Activated T-helper 1 cell treated with anti-CD3 and anti-CD28 coated beads, Interleukin-12 subunit alpha, Interleukin-12 subunit beta, Interleukin-2, Interleukin-4 antibody, amounts not matched to agents 30 ng/mL and 10 ng/mL and 1 ng/mL, durations not matched to agents 14 hours and 24 hours and 36 hours (primary cell): Measurements from ENCODE around the gene COA8. TPM values are rescaled to one million over a fixed set of nuclear protein-coding genes. Genes with fewer than 3 reads are reported as not detected.
A peak's percentile ranks its signal among the peaks of the same experiment; 100 is the strongest.
"Not testable (repeated sequence)": the region's sequence is repeated elsewhere in the genome, so short reads cannot be mapped to it uniquely, and the experiment has no call there.

Experiments used
- DNase-seq: peaks from one replicate; pipeline ENCODE4 v3.0.0; 2021; ENCODE audit warnings: low spot score
- H3K27ac Mint-ChIP-seq: one replicate; pipeline ENCODE4 v1.8.0; 2021; ENCODE audit warnings: mild to moderate bottlenecking, mixed read lengths
- H3K27me3 Mint-ChIP-seq: one replicate; pipeline ENCODE4 v1.8.0; 2022; ENCODE audit warnings: mild to moderate bottlenecking, moderate library complexity, mixed read lengths; ENCODE audit not compliant: insufficient read depth
- H3K36me3 Mint-ChIP-seq: one replicate; pipeline ENCODE4 v1.8.0; 2021; ENCODE audit warnings: low read depth, mixed read lengths
- H3K4me1 Mint-ChIP-seq: one replicate; pipeline ENCODE4 v1.8.0; 2021; ENCODE audit warnings: low read depth, mixed read lengths
- H3K4me3 Mint-ChIP-seq: one replicate; pipeline ENCODE4 v1.8.0; 2021; ENCODE audit warnings: mild to moderate bottlenecking, moderate library complexity, mixed read lengths
- H3K9me3 Mint-ChIP-seq: one replicate; pipeline ENCODE4 v1.8.0; 2021; ENCODE audit warnings: mixed read lengths
- intact Hi-C: fragments of 100-400 bp; cut with micrococcal nuclease; formaldehyde crosslinking; loops from one replicate; pipeline ENCODE4 v1.15.1; 2024
- total RNA-seq: library from RNA; stranded (reverse); gene quantifications from 2 replicates; pipeline ENCODE4 v1.2.3, GENCODE V29; 2022

The COA8 gene
- total RNA-seq, 1 donor from 2014 or later: 39.7 TPM

DNA sequence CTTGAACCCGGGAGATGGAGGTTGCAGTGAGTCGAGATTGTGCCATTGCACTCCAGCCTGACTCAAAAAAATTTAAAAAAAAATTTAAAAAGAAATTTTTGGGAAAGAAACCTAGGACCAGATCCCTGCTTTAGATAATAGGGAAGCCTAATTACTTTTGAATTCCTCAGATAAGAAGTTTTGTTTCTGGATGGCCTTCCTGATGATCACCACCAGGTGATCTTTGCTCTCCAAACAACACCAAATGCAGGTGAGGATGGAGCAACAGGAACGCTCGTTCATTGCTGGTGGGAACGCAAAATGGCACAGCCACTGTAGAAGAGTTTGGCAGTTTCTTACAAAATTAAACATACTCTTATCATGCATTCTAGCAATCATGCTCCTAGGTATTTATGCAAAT, 37.7 kb downstream of the COA8 start:
- no peaks in the 10 kb centered on the region for H3K27me3 Mint-ChIP-seq
- no peak overlapping the region for H3K27ac Mint-ChIP-seq
- H3K9me3 Mint-ChIP-seq: no peaks in the 10 kb centered on the region
- intact Hi-C loops: no loop called here
- peaks cover 4% of the 10 kb centered on the region for H3K4me1 Mint-ChIP-seq
- H3K36me3 Mint-ChIP-seq: no peaks in the 10 kb centered on the region
- H3K4me3 Mint-ChIP-seq: no peak overlapping the region
- DNase-seq: no peak

DNA sequence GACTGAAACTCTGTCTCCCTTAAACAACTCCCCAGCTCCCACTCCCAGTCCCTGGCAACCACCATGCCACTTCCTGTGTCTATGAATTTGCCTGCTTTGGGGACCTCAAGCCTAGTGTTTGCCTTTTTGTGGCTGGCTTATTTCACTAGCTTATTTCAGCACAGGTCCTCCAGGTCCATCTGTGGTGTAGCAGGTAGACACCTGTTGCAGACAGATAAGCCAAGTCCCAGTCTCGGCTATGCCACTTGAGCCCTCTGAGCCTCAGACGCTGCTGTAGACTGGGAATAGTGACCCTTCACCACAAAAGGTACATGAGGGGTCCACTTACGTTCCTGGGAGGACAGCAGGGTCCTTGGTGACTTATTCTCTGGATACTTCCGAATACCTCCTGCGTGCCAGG, 41.9 kb downstream of the COA8 start:
- no peak for DNase-seq
- intact Hi-C loops: no loop called here
- H3K9me3 Mint-ChIP-seq: no peaks in the 10 kb centered on the region
- peaks cover 21% of the 10 kb centered on the region for H3K4me1 Mint-ChIP-seq
- H3K36me3 Mint-ChIP-seq: no peaks in the 10 kb centered on the region
- no peak overlapping the region for H3K4me3 Mint-ChIP-seq
- peaks cover 17% of the 10 kb centered on the region for H3K27me3 Mint-ChIP-seq
- H3K27ac Mint-ChIP-seq: no peak overlapping the region

GRCh38 chr14:103606963-103607668, 44.4 kb downstream of the COA8 start:
- peak; percentile 57 for DNase-seq
- H3K4me1 Mint-ChIP-seq: peaks cover 21% of the 10 kb centered on the region
- intact Hi-C loops: no loop called here
- peak overlapping the region; percentile 77 for H3K27ac Mint-ChIP-seq
- H3K27me3 Mint-ChIP-seq: peaks cover 17% of the 10 kb centered on the region
- peaks cover 13% of the 10 kb centered on the region for H3K9me3 Mint-ChIP-seq
- peak overlapping the region; percentile 79 for H3K4me3 Mint-ChIP-seq
- peaks cover 2% of the 10 kb centered on the region for H3K36me3 Mint-ChIP-seq

DNA sequence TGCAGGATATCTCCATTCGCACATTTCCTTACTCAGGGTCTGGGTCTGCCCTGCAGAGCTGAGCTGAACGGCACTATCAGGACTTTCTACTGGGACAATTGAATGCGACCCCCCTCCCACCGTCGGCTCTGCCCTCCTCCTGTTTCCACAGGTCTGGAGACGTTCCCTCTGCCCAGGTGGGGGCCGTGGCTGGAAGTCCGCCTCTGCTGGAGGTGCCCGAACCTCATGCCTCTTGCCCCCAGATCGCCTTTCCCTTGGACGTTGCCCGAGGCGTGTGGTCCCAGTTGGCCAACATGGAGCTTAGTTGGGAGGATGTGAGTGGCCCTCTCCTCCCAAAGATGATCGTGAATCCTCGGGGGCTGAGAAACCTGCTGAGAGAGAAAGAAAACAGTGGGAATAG, 45.1 kb downstream of the COA8 start:
- no peak for DNase-seq
- H3K4me3 Mint-ChIP-seq: peak overlapping the region; percentile 79
- peaks cover 17% of the 10 kb centered on the region for H3K27me3 Mint-ChIP-seq
- H3K36me3 Mint-ChIP-seq: peaks cover 2% of the 10 kb centered on the region
- peaks cover 13% of the 10 kb centered on the region for H3K9me3 Mint-ChIP-seq
- H3K4me1 Mint-ChIP-seq: peaks cover 21% of the 10 kb centered on the region
- intact Hi-C loops: no loop called here
- H3K27ac Mint-ChIP-seq: no peak overlapping the region

- H3K36me3 Mint-ChIP-seq, H3K27ac Mint-ChIP-seq, H3K4me3 Mint-ChIP-seq, intact Hi-C loops, DNase-seq: not testable (repeated sequence)
- peaks cover 21% of the 10 kb centered on the region for H3K4me1 Mint-ChIP-seq
- H3K27me3 Mint-ChIP-seq: peaks cover 17% of the 10 kb centered on the region
- peaks cover 13% of the 10 kb centered on the region for H3K9me3 Mint-ChIP-seq
Observed at GRCh38 chr14:103609081-103609480, 46.3 kb downstream of the COA8 start.

DNA sequence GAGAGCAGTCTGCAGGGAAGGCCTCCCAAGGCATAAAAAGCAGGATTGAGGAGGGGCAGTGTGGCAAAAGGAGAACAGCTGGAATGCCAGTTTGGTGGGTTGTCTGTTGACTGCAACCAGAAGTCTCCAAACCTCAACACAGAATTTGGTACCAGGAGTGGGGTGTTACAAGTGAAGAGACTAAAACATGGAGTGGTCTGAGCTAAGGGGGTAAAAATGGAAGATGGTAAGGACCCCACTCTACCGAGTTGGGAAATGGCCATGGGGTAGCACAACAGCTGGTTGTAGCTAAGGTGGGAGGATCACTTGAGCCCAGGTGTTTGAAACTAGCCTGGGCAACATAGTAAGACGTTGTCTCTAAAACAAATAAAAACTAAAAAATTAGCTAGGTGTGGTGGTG, 48.5 kb downstream of the COA8 start:
- no peak for DNase-seq
- intact Hi-C loops: no loop called here
- H3K4me3 Mint-ChIP-seq: no peak overlapping the region
- peaks cover 13% of the 10 kb centered on the region for H3K9me3 Mint-ChIP-seq
- H3K27ac Mint-ChIP-seq: no peak overlapping the region
- H3K4me1 Mint-ChIP-seq: peaks cover 17% of the 10 kb centered on the region
- peaks cover 17% of the 10 kb centered on the region for H3K27me3 Mint-ChIP-seq
- H3K36me3 Mint-ChIP-seq: peaks cover 2% of the 10 kb centered on the region

DNA sequence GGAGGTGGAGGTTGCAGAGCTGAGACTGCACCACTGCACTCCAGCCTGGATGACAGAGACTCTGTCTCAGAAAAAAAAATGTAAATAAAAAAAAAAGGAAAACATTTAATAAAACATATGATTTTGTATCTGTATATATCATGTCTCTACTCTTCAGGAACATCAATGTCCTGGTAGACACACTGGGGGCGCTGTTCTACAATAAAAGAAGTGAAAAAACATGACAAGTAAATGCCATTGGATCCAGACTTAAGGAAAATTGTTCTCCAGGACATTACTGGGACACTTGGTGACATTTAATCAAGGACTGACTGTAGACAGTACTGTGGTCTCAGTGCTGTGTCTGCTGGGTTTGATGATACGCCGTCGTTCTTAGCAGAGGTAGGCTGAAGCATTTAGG, 50.8 kb downstream of the COA8 start:
- intact Hi-C loops: no loop called here
- H3K9me3 Mint-ChIP-seq: peaks cover 13% of the 10 kb centered on the region
- H3K4me1 Mint-ChIP-seq: no peaks in the 10 kb centered on the region
- DNase-seq: no peak
- H3K4me3 Mint-ChIP-seq: no peak overlapping the region
- H3K27ac Mint-ChIP-seq: no peak overlapping the region
- H3K27me3 Mint-ChIP-seq: peaks cover 8% of the 10 kb centered on the region
- peaks cover 2% of the 10 kb centered on the region for H3K36me3 Mint-ChIP-seq

DNA sequence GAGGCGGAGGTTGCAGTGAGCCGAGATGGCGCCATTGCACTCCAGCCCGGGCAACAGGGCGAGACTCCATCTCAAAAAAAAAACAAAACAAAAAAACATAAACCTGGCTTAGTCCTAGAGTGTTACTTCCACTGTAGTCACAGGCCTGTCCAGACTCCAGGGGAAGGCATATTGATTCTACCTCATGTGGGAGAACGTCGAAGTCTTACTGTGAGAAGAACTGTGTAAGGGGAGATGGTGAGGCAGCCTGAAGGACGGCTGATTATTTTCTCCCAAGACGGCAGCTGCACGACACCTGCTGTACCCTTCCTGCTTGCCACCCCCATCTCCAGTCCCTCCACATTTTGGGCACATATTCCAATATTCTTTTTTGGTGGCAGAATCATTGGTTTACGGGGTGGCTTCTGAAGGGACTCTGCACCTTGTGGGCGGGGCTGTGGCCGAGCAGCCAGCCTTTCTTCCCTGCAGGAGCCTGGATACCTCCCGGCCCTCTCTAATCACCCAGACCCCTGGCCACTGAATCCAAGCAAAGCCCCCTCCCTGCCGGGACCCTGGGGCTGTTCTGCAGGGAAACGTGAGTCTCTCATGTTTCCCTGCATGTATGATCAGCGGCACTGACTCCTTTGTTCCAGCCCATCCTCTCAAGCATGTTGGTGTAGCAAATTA, 54.0 kb downstream of the COA8 start:
- Mint-ChIP-seq H3K4me3 (no peak overlapping the region), H3K36me3 (no peaks in the 10 kb centered on the region), H3K9me3 (no peaks in the 10 kb centered on the region), H3K4me1 (no peaks in the 10 kb centered on the region), H3K27me3 (peaks cover 6% of the 10 kb centered on the region), H3K27ac (no peak overlapping the region)
- DNase-seq: no peak
- intact Hi-C loops: no loop called here

GRCh38 chr14:103619057-103619456, 56.3 kb downstream of the COA8 start:
- H3K9me3 Mint-ChIP-seq: no peaks in the 10 kb centered on the region
- no peaks in the 10 kb centered on the region for H3K36me3 Mint-ChIP-seq
- intact Hi-C loops: no loop called here

DNA sequence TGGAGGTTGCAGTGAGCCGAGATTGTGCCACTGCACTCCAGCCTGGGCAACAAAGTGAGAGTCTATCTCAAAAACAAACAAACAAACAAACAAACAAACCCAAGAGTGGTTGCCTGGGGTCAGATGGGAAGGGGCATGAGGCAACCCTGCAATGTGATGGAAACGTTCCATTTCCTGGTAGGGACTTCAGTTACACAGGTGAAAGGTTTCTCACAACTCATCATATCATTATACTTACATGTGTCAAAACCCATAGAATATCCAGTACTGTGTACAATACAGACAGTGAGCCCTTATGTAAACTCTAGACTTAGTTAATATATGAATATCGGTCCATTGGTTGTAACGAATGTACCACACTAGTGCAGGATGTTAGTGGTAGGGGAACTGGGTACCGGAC, 59.1 kb downstream of the COA8 start:
- no peak for DNase-seq
- H3K27me3 Mint-ChIP-seq: peaks cover 12% of the 10 kb centered on the region
- no peak overlapping the region for H3K27ac Mint-ChIP-seq
- intact Hi-C loops: no loop called here
- no peaks in the 10 kb centered on the region for H3K9me3 Mint-ChIP-seq
- H3K4me3 Mint-ChIP-seq: no peak overlapping the region
- peaks cover 9% of the 10 kb centered on the region for H3K4me1 Mint-ChIP-seq
- H3K36me3 Mint-ChIP-seq: no peaks in the 10 kb centered on the region

More at GRCh38 chr14:103619057-103619456, 56.3 kb downstream of the COA8 start:
- Mint-ChIP-seq H3K4me3 (no peak overlapping the region), H3K27ac (no peak overlapping the region), H3K27me3 (peaks cover 12% of the 10 kb centered on the region), H3K4me1 (no peaks in the 10 kb centered on the region)
- no peak for DNase-seq

DNA sequence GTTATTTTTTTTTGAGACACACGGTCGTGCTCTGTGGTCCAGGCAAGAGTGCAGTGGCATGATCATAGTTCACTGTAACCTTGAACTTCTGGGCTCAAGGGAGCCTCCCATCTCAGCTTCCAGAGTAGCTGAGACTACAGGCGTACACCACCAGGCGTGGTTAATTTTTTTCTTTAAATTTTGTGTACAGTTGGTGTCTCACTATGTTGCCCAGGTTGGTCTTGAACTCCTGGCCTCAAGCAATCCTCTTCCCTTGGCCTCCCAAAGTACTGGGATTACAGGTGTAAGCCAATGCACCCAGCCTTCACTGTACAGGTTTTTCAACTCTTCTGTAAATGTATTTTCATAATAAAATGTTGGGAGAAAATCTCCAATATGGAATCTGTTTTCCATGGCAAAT, 60.5 kb downstream of the COA8 start:
- no peaks in the 10 kb centered on the region for H3K9me3 Mint-ChIP-seq
- peaks cover 3% of the 10 kb centered on the region for H3K36me3 Mint-ChIP-seq
- H3K4me3 Mint-ChIP-seq: no peak overlapping the region
- H3K27me3 Mint-ChIP-seq: peaks cover 8% of the 10 kb centered on the region
- H3K4me1 Mint-ChIP-seq: peaks cover 9% of the 10 kb centered on the region
- no peak overlapping the region for H3K27ac Mint-ChIP-seq
- no peak for DNase-seq
- intact Hi-C loops: no loop called here

GRCh38 chr14:103623883-103624482, 61.2 kb downstream of the COA8 start:
- H3K36me3 Mint-ChIP-seq: peaks cover 3% of the 10 kb centered on the region
- H3K4me3 Mint-ChIP-seq: no peak overlapping the region
- no peak for DNase-seq
- H3K27me3 Mint-ChIP-seq: peaks cover 7% of the 10 kb centered on the region
- H3K4me1 Mint-ChIP-seq: peaks cover 9% of the 10 kb centered on the region
- intact Hi-C loops: no loop called here
- no peak overlapping the region for H3K27ac Mint-ChIP-seq
- no peaks in the 10 kb centered on the region for H3K9me3 Mint-ChIP-seq

DNA sequence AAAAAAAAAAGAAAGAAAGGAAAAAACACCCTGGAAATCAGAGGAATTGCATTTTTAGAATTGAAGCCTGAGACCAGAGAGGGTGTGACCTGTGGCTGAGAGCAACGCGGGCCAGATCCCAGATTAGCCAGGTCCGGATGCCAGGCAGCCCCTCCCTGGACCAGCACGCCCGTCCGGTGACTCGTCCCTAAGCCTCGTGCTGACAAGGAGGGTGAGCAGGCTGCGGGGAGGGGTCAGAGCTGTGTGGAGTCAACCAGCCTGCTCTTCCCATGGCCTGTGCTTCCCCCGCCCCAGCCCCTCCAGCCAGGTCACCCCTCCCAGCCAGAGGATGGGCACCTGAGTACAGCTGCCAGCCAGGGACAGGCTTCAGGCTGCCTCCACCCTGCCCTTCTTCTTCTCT, 62.1 kb downstream of the COA8 start:
- H3K4me1 Mint-ChIP-seq: peaks cover 9% of the 10 kb centered on the region
- intact Hi-C loops: no loop called here

More for the DNA sequence above, 62.1 kb downstream of the COA8 start:
- peak overlapping the region; percentile 75 for H3K27ac Mint-ChIP-seq
- H3K9me3 Mint-ChIP-seq: no peaks in the 10 kb centered on the region
- no peak for DNase-seq
- peak overlapping the region; percentile 68 for H3K4me3 Mint-ChIP-seq
- H3K27me3 Mint-ChIP-seq: peaks cover 6% of the 10 kb centered on the region
- H3K36me3 Mint-ChIP-seq: peaks cover 3% of the 10 kb centered on the region
